ENCODE results near the gene ZSCAN10. TPM values are rescaled to one million over a fixed set of nuclear protein-coding genes. Genes with fewer than 3 reads are reported as not detected.

Gene ZSCAN10
- polyA plus RNA-seq, 1 donor from 2014 or later: not detected

- Mint-ChIP-seq H3K27me3 (no peaks in the 10 kb centered on the region), H3K4me1 (peaks cover 7 to 14% (median 14%) of the 10 kb centered on the region in 3 donors), H3K27ac (peak overlapping the region in 2 of 3 donors; percentile 91 to 98)
Measured at GRCh38 chr16:3122926-3123570, 24.0 kb upstream of the ZSCAN10 start.

GRCh38 chr16:3121851-3122467 lies 22.9 kb upstream of the ZSCAN10 start:
- Mint-ChIP-seq H3K36me3 (peaks cover 2% of the 10 kb centered on the region), H3K9me3 (no peaks in the 10 kb centered on the region), H3K4me1 (peaks cover 7 to 14% (median 11%) of the 10 kb centered on the region in 3 donors), H3K4me3 (peak overlapping the region in 1 of 4 donors; percentile 33), H3K27me3 (no peaks in the 10 kb centered on the region), H3K27ac (no peak overlapping the region)

More at GRCh38 chr16:3122926-3123570, 24.0 kb upstream of the ZSCAN10 start:
- H3K9me3 Mint-ChIP-seq: no peaks in the 10 kb centered on the region
- H3K36me3 Mint-ChIP-seq: peaks cover 2% of the 10 kb centered on the region
- peak overlapping the region; percentile 82 to 99 (median 98) for H3K4me3 Mint-ChIP-seq

GRCh38 chr16:3120435-3120834 lies 21.3 kb upstream of the ZSCAN10 start:
- Mint-ChIP-seq H3K27ac (peak overlapping the region in 1 of 3 donors; percentile 21), H3K9me3 (no peaks in the 10 kb centered on the region), H3K27me3 (no peaks in the 10 kb centered on the region), H3K4me1 (peaks cover 7 to 11% (median 10%) of the 10 kb centered on the region in 3 donors), H3K36me3 (peaks cover 2% of the 10 kb centered on the region), H3K4me3 (no peak overlapping the region)

- peaks cover 7 to 10% (median 9%) of the 10 kb centered on the region in 3 donors for H3K4me1 Mint-ChIP-seq
- H3K27ac Mint-ChIP-seq: no peak overlapping the region
- H3K4me3 Mint-ChIP-seq: no peak overlapping the region
- no peaks in the 10 kb centered on the region for H3K9me3 Mint-ChIP-seq
- peaks cover 2% of the 10 kb centered on the region for H3K36me3 Mint-ChIP-seq
- H3K27me3 Mint-ChIP-seq: no peaks in the 10 kb centered on the region
Measured at GRCh38 chr16:3119701-3120408, 20.8 kb upstream of the ZSCAN10 start.

- no peak overlapping the region for H3K4me3 Mint-ChIP-seq
- peaks cover 2% of the 10 kb centered on the region for H3K36me3 Mint-ChIP-seq
- H3K4me1 Mint-ChIP-seq: peaks cover 2 to 6% (median 5%) of the 10 kb centered on the region in 3 donors
- no peaks in the 10 kb centered on the region for H3K27me3 Mint-ChIP-seq
- H3K9me3 Mint-ChIP-seq: no peaks in the 10 kb centered on the region
- H3K27ac Mint-ChIP-seq: no peak overlapping the region
Measured at GRCh38 chr16:3119286-3119685, 20.2 kb upstream of the ZSCAN10 start.

GRCh38 chr16:3118846-3119245 lies 19.8 kb upstream of the ZSCAN10 start:
- Mint-ChIP-seq H3K36me3 (peaks cover 2% of the 10 kb centered on the region), H3K4me1 (peaks cover 0 to 6% (median 5%) of the 10 kb centered on the region in 3 donors), H3K9me3 (no peaks in the 10 kb centered on the region), H3K27me3 (no peaks in the 10 kb centered on the region), H3K4me3 (no peak overlapping the region), H3K27ac (no peak overlapping the region)

GRCh38 chr16:3118204-3118790 lies 19.2 kb upstream of the ZSCAN10 start:
- no peak overlapping the region for H3K27ac Mint-ChIP-seq
- H3K4me1 Mint-ChIP-seq: peaks cover 0 to 1% (median 1%) of the 10 kb centered on the region in 3 donors
- H3K9me3 Mint-ChIP-seq: no peaks in the 10 kb centered on the region
- no peaks in the 10 kb centered on the region for H3K27me3 Mint-ChIP-seq
- H3K4me3 Mint-ChIP-seq: no peak overlapping the region
- H3K36me3 Mint-ChIP-seq: peaks cover 2% of the 10 kb centered on the region

GRCh38 chr16:3115561-3115960 lies 16.5 kb upstream of the ZSCAN10 start:
- H3K9me3 Mint-ChIP-seq: no peaks in the 10 kb centered on the region
- no peak overlapping the region for H3K4me3 Mint-ChIP-seq
- peaks cover 8% of the 10 kb centered on the region for H3K27me3 Mint-ChIP-seq
- H3K36me3 Mint-ChIP-seq: peaks cover 2% of the 10 kb centered on the region
- H3K27ac Mint-ChIP-seq: no peak overlapping the region
- H3K4me1 Mint-ChIP-seq: peaks cover 0 to 1% (median 0%) of the 10 kb centered on the region in 3 donors

- peaks cover 0 to 1% (median 0%) of the 10 kb centered on the region in 3 donors for H3K4me1 Mint-ChIP-seq
- no peaks in the 10 kb centered on the region for H3K9me3 Mint-ChIP-seq
- H3K4me3 Mint-ChIP-seq: no peak overlapping the region
- peaks cover 2% of the 10 kb centered on the region for H3K36me3 Mint-ChIP-seq
- peaks cover 8% of the 10 kb centered on the region for H3K27me3 Mint-ChIP-seq
- H3K27ac Mint-ChIP-seq: no peak overlapping the region
Measured at GRCh38 chr16:3115003-3115402, 15.9 kb upstream of the ZSCAN10 start.

- Mint-ChIP-seq H3K27me3 (peaks cover 8% of the 10 kb centered on the region), H3K4me1 (peaks cover 0 to 1% (median 0%) of the 10 kb centered on the region in 3 donors), H3K9me3 (no peaks in the 10 kb centered on the region), H3K36me3 (peaks cover 2% of the 10 kb centered on the region), H3K27ac (peak overlapping the region in 1 of 3 donors; percentile 71), H3K4me3 (peak overlapping the region in 1 of 4 donors; percentile 53)
Measured at GRCh38 chr16:3113765-3114479, 14.8 kb upstream of the ZSCAN10 start.

GRCh38 chr16:3112881-3113574 lies 13.9 kb upstream of the ZSCAN10 start:
- Mint-ChIP-seq H3K4me3 (peak overlapping the region in 1 of 4 donors; percentile 9), H3K27ac (no peak overlapping the region), H3K27me3 (peaks cover 8% of the 10 kb centered on the region), H3K4me1 (peaks cover 0 to 1% (median 0%) of the 10 kb centered on the region in 3 donors), H3K9me3 (no peaks in the 10 kb centered on the region), H3K36me3 (peaks cover 2% of the 10 kb centered on the region)

GRCh38 chr16:3112058-3112880 lies 13.2 kb upstream of the ZSCAN10 start, which contains the start of gene ZNF205:
TSS of gene ZNF205 (plus strand) at chr16:3112586. CDS start at chr16:3113431, 845 bp downstream.
- peaks cover 1 to 2% (median 2%) of the 10 kb centered on the region in 3 donors for H3K4me1 Mint-ChIP-seq
- peaks cover 8% of the 10 kb centered on the region for H3K27me3 Mint-ChIP-seq
- no peak within 1 kb of the TSS for H3K27ac Mint-ChIP-seq
- H3K9me3 Mint-ChIP-seq: no peaks in the 10 kb centered on the region
- H3K36me3 Mint-ChIP-seq: peaks cover 2% of the 10 kb centered on the region
- H3K4me3 Mint-ChIP-seq: peak within 1 kb of the TSS in 3 of 4 donors; percentile 9 to 63 (median 31)

GRCh38 chr16:3106205-3106928 lies 7.3 kb upstream of the ZSCAN10 start:
- no peaks in the 10 kb centered on the region for H3K27me3 Mint-ChIP-seq
- H3K4me1 Mint-ChIP-seq: peaks cover 9 to 28% (median 13%) of the 10 kb centered on the region in 3 donors
- H3K36me3 Mint-ChIP-seq: no peaks in the 10 kb centered on the region
- no peaks in the 10 kb centered on the region for H3K9me3 Mint-ChIP-seq
- H3K4me3 Mint-ChIP-seq: peak overlapping the region; percentile 78 to 91 (median 88)
- peak overlapping the region; percentile 45 to 86 (median 84) for H3K27ac Mint-ChIP-seq
